Measurements from ENCODE around the gene CLCNKA. TPM values are rescaled to one million over a fixed set of nuclear protein-coding genes. Genes with fewer than 3 reads are reported as not detected.
"Not testable (repeated sequence)": the region's sequence is repeated elsewhere in the genome, so short reads cannot be mapped to it uniquely, and the experiment has no call there.

Gene CLCNKA
- under 0.01 TPM for total RNA-seq

DNA sequence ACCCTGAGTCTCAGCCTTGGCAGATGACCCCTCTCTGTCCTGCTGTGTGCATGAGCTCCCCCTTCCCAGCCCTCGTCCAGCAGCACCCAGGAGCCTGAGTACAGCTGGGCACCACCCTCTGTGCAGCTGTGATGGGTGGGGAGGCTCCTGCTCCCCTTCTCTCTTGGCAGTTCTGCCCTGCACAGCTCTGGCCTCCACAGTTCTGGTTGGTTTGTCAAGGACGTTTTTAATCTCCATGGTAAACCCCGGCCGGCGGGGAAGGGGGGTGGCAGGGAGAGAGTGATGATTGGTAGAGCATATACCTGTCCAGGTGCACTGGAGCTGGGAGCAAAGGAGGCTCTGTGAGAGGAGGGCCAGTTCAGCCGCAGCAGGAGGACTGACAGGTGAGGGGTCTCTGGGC lies at the start of gene CLCNKA:
TSS of gene CLCNKA (plus strand) at position 356 of the 400 bp plus-strand sequence. CDS start 584 bp downstream, outside the sequence.
- no peak within 1 kb of the TSS for H3K4me3 ChIP-seq (ENCODE audit: low read length in 3 of 3)
- H3K9ac ChIP-seq (ENCODE audit: low read depth in 1 of 3, low read length in 3 of 3) = peak within 1 kb of the TSS; percentile 32 to 74 (median 33)
- H3K27ac ChIP-seq (ENCODE audit: low read depth, low read length) = peak within 1 kb of the TSS; percentile 99
- peaks cover 33 to 60% (median 51%) of the 10 kb centered on the region in 3 donors for H3K4me1 ChIP-seq (ENCODE audit: control insufficient read depth in 3 of 3, insufficient read depth in 3 of 3, low read length in 3 of 3)
- H3K36me3 ChIP-seq (ENCODE audit: control insufficient read depth in 3 of 3, insufficient read depth in 3 of 3, low read length in 3 of 3) = peaks cover 0 to 10% (median 4%) of the 10 kb centered on the region in 3 donors
- H3K9me3 ChIP-seq (ENCODE audit: control insufficient read depth in 3 of 3, low read length in 3 of 3) = no peaks in the 10 kb centered on the region
- no peaks in the 10 kb centered on the region for H3K27me3 ChIP-seq (ENCODE audit: control insufficient read depth in 3 of 3, insufficient read depth in 3 of 3, low read length in 3 of 3)

DNA sequence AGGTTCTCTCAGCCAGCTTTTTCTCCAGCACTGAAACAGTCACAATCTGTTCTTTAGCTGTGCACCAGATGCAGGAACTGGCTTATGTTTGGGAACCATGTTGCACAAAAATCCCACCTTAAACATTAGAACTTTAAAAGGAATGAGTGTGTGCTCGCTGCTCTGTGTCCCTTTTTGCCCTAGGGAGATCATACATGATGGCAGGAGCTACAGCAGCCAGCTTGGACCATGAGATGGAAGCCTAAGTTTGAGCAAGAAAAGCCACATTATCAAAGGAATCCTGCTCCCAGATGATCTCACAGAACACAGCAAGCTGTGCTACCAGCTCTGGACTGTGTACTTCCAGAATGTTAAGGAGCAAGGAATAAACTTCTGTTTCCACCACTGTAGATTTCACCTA lies 49.4 kb upstream of the CLCNKA start:
- Histone ChIP-seq H3K4me3 (ENCODE audit: low read length in 3 of 3) (no peak overlapping the region), H3K9ac (ENCODE audit: low read depth in 1 of 3, low read length in 3 of 3) (no peak overlapping the region), H3K4me1 (ENCODE audit: control insufficient read depth in 3 of 3, insufficient read depth in 3 of 3, low read length in 3 of 3) (peaks cover 6 to 15% (median 7%) of the 10 kb centered on the region in 3 donors), H3K9me3 (ENCODE audit: control insufficient read depth in 3 of 3, low read length in 3 of 3) (no peaks in the 10 kb centered on the region), H3K27me3 (ENCODE audit: control insufficient read depth in 3 of 3, insufficient read depth in 3 of 3, low read length in 3 of 3) (no peaks in the 10 kb centered on the region), H3K27ac (ENCODE audit: low read depth, low read length) (no peak overlapping the region), H3K36me3 (ENCODE audit: control insufficient read depth in 3 of 3, insufficient read depth in 3 of 3, low read length in 3 of 3) (peaks cover 15 to 32% (median 18%) of the 10 kb centered on the region in 3 donors)

DNA sequence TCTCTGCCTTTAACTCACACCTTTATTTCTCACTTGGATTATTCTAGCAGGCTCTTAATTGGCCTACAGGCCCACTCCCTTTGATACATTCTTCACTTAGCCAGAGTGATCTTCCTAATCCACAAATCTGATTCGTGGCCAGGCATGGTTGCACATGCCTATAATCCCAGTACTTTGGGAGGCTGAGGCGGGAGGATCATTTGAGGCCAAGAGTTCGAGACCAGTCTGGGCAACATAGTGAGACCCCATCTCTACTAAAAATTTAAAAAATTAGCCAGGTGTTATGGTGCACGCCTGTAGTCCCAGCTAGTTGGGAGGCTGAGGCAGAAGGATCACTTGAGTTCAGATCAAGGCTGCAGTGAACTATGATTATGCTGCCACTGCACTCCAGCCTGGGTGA lies 48.1 kb upstream of the CLCNKA start:
- Histone ChIP-seq H3K4me3 (ENCODE audit: low read length in 3 of 3) (no peak overlapping the region), H3K9ac (ENCODE audit: low read depth in 1 of 3, low read length in 3 of 3) (no peak overlapping the region), H3K36me3 (ENCODE audit: control insufficient read depth in 3 of 3, insufficient read depth in 3 of 3, low read length in 3 of 3) (peaks cover 13 to 24% (median 16%) of the 10 kb centered on the region in 3 donors), H3K4me1 (ENCODE audit: control insufficient read depth in 3 of 3, insufficient read depth in 3 of 3, low read length in 3 of 3) (peaks cover 6 to 15% (median 7%) of the 10 kb centered on the region in 3 donors), H3K9me3 (ENCODE audit: control insufficient read depth in 3 of 3, low read length in 3 of 3) (no peaks in the 10 kb centered on the region), H3K27me3 (ENCODE audit: control insufficient read depth in 3 of 3, insufficient read depth in 3 of 3, low read length in 3 of 3) (no peaks in the 10 kb centered on the region), H3K27ac (ENCODE audit: low read depth, low read length) (no peak overlapping the region)

DNA sequence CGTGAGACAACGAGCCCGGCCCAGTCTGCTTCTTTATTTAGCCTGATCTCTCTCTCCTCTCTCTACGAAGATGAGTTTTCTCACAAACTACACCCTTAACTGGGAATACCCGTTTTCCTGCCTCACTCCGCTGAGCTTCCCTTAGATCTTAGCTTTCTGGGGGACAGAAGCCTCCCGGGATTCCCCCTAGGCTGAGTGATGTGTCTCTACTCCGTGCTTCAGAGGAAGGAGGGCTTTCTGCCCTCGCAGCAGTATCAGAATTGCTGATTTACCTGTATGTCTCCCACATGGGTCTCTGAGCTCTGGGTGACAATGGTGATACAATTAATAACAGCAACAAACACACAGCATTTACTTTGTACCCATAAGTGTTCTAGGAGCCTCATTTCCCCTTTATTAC lies 47.0 kb upstream of the CLCNKA start:
- Histone ChIP-seq H3K27me3 (ENCODE audit: control insufficient read depth in 3 of 3, insufficient read depth in 3 of 3, low read length in 3 of 3) (no peaks in the 10 kb centered on the region), H3K27ac (ENCODE audit: low read depth, low read length) (no peak overlapping the region), H3K9ac (ENCODE audit: low read depth in 1 of 3, low read length in 3 of 3) (peak overlapping the region; percentile 65 to 81 (median 70)), H3K9me3 (ENCODE audit: control insufficient read depth in 3 of 3, low read length in 3 of 3) (no peaks in the 10 kb centered on the region), H3K4me1 (ENCODE audit: control insufficient read depth in 3 of 3, insufficient read depth in 3 of 3, low read length in 3 of 3) (peaks cover 6 to 15% (median 7%) of the 10 kb centered on the region in 3 donors), H3K4me3 (ENCODE audit: low read length in 3 of 3) (peak overlapping the region; percentile 83 to 85 (median 84)), H3K36me3 (ENCODE audit: control insufficient read depth in 3 of 3, insufficient read depth in 3 of 3, low read length in 3 of 3) (peaks cover 10 to 20% (median 13%) of the 10 kb centered on the region in 3 donors)

DNA sequence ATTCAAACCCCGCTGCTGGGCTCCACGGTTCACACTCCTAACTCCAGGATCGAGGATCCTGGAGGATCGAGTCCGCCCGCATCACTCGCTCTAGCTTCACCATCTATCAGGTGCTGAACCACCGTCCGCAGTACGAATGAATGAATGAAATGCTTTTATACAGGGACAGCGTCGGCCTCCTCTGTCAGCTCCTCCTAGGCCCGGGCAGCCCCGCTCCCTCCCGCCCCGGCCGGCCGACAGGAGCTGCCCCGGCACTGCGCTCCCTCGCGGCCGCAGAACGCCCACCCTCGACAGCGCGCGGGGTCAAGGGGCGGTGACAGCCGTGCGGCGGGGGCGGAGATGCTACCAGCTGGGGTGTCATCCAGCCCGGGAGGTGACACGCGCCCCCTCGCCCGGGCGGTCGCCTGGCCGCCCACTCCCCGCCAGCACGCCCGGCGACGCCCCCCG lies 46.5 kb upstream of the CLCNKA start:
- Histone ChIP-seq H3K9me3 (ENCODE audit: control insufficient read depth in 3 of 3, low read length in 3 of 3) (no peaks in the 10 kb centered on the region), H3K27me3 (ENCODE audit: control insufficient read depth in 3 of 3, insufficient read depth in 3 of 3, low read length in 3 of 3) (no peaks in the 10 kb centered on the region)

DNA sequence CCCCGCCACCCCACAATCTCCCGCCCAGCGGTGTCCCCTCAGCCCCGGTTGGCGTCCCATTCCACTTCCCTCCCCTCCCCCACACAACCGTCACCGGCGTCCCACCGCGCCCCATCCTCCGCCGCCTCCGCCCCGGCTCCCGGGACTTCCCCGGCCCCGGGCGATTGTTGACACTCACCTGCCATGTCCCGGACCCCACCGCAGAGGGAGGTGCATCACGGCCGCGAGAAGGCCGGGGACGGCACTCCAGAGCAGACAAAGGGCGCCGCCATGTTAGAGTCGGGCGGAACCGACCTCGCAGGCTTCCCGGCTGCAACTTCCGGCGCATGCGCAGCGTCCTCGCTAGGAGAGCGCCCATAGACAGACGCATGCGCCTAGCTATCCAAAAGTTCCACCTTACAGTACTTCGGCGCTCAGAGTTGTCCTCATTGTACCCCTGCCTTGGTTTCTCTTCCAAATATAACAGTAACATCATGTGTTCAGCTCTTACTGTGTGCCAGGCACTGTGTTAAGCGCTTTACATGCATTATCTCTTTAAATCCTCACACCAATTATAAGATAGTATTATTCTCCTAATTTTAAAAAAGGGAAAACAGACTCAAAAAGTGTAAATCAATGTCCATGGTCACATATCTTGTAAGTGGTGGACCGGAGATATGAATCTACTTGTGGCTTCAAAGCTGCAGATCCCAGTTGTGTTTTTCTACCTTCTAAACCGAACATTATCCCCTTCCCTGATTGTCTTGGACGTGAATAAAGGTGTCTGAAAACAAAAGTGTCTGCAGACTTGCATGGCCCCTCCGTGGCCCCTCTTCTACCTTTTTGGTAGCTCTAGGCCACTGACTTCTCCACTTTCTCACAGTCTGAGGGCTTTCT lies 45.8 kb upstream of the CLCNKA start, which contains the start of gene ZBTB17:
TSS of gene ZBTB17 (minus strand) at position 297 of the 876 bp plus-strand sequence. CDS start 27,606 bp downstream, outside the sequence.
- Histone ChIP-seq H3K36me3 (ENCODE audit: control insufficient read depth in 3 of 3, insufficient read depth in 3 of 3, low read length in 3 of 3) (peaks cover 10 to 19% (median 13%) of the 10 kb centered on the region in 3 donors), H3K9me3 (ENCODE audit: control insufficient read depth in 3 of 3, low read length in 3 of 3) (no peaks in the 10 kb centered on the region), H3K4me3 (ENCODE audit: low read length in 3 of 3) (peak within 1 kb of the TSS; percentile 83 to 85 (median 84)), H3K27ac (ENCODE audit: low read depth, low read length) (peak within 1 kb of the TSS; percentile 74), H3K4me1 (ENCODE audit: control insufficient read depth in 3 of 3, insufficient read depth in 3 of 3, low read length in 3 of 3) (peaks cover 6 to 15% (median 7%) of the 10 kb centered on the region in 3 donors), H3K27me3 (ENCODE audit: control insufficient read depth in 3 of 3, insufficient read depth in 3 of 3, low read length in 3 of 3) (no peaks in the 10 kb centered on the region), H3K9ac (ENCODE audit: low read depth in 1 of 3, low read length in 3 of 3) (peak within 1 kb of the TSS; percentile 70 to 81 (median 81))

More for the DNA sequence above, 46.5 kb upstream of the CLCNKA start:
- Histone ChIP-seq H3K27ac (ENCODE audit: low read depth, low read length) (peak overlapping the region; percentile 74), H3K4me3 (ENCODE audit: low read length in 3 of 3) (peak overlapping the region; percentile 83 to 85 (median 84)), H3K36me3 (ENCODE audit: control insufficient read depth in 3 of 3, insufficient read depth in 3 of 3, low read length in 3 of 3) (peaks cover 10 to 20% (median 13%) of the 10 kb centered on the region in 3 donors), H3K4me1 (ENCODE audit: control insufficient read depth in 3 of 3, insufficient read depth in 3 of 3, low read length in 3 of 3) (peaks cover 6 to 15% (median 7%) of the 10 kb centered on the region in 3 donors), H3K9ac (ENCODE audit: low read depth in 1 of 3, low read length in 3 of 3) (peak overlapping the region; percentile 65 to 81 (median 70))

DNA sequence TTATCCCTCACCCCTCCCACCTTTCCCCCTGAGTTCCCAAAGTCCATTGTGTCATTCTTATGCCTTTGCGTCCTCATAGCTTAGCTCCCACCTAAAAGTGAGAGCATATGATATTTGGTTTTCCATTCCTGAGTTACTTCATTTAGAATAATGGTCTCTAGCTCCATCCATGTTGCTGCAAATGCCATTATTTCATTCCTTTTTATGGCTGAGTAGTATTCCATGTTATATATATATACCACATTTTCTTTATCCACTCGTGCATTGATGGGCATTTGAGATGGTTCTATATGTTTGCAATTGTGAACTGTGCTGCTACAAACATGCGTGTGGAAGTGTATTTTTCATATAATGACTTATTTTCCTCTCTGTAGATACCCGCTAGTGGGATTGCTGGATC lies 43.9 kb upstream of the CLCNKA start:
- not testable (repeated sequence) for H3K4me3 ChIP-seq (ENCODE audit: low read length in 3 of 3); H3K36me3 ChIP-seq (ENCODE audit: control insufficient read depth in 3 of 3, insufficient read depth in 3 of 3, low read length in 3 of 3); H3K27ac ChIP-seq (ENCODE audit: low read depth, low read length); H3K9me3 ChIP-seq (ENCODE audit: control insufficient read depth in 3 of 3, low read length in 3 of 3); H3K9ac ChIP-seq (ENCODE audit: low read depth in 1 of 3, low read length in 3 of 3); H3K27me3 ChIP-seq (ENCODE audit: control insufficient read depth in 3 of 3, insufficient read depth in 3 of 3, low read length in 3 of 3)
- H3K4me1 ChIP-seq (ENCODE audit: control insufficient read depth in 3 of 3, insufficient read depth in 3 of 3, low read length in 3 of 3) = peaks cover 6 to 15% (median 7%) of the 10 kb centered on the region in 3 donors

DNA sequence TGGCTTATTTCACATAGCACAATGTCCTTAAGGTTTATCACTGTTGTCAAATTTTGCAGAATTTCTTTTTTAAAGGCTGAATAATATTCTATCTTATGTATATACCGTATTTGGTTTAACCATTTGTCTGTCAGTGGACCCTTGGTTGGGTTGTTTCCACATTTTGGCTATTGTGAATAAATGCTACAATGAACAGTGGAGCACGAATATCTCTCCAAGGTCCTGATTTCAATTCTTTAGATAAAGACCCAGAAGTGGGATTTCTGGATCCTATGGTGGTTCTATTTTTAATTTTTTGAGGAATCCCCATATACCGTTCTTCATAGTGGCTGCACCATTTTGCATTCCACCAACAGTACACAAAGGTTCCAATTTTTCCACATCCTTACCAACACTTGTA lies 40.2 kb upstream of the CLCNKA start:
- Histone ChIP-seq H3K4me3 (ENCODE audit: low read length in 3 of 3) (no peak overlapping the region), H3K4me1 (ENCODE audit: control insufficient read depth in 3 of 3, insufficient read depth in 3 of 3, low read length in 3 of 3) (no peaks in the 10 kb centered on the region), H3K27me3 (ENCODE audit: control insufficient read depth in 3 of 3, insufficient read depth in 3 of 3, low read length in 3 of 3) (no peaks in the 10 kb centered on the region), H3K27ac (ENCODE audit: low read depth, low read length) (no peak overlapping the region), H3K9ac (ENCODE audit: low read depth in 1 of 3, low read length in 3 of 3) (no peak overlapping the region), H3K9me3 (ENCODE audit: control insufficient read depth in 3 of 3, low read length in 3 of 3) (no peaks in the 10 kb centered on the region), H3K36me3 (ENCODE audit: control insufficient read depth in 3 of 3, insufficient read depth in 3 of 3, low read length in 3 of 3) (no peaks in the 10 kb centered on the region)

DNA sequence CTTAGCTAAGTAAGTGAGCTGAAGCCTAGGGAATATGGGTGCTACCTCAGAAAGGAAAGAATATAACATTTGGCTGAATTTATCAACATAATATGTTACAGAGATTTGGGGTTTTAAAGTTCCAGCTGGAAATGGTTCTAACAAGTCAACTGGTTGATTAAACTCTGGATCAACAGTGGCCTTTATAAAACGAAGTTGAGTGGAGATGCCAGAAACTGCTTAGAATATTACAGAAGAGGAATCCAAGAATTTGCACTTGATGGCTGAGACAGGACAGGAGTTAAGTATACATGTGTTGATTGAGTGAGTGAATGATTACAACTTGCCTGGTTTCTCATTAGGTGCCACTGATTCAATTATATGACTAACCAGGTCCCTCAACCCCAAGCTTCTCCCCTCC lies 38.6 kb upstream of the CLCNKA start:
- Histone ChIP-seq H3K36me3 (ENCODE audit: control insufficient read depth in 3 of 3, insufficient read depth in 3 of 3, low read length in 3 of 3) (no peaks in the 10 kb centered on the region), H3K27ac (ENCODE audit: low read depth, low read length) (no peak overlapping the region)

More for the DNA sequence above, 38.6 kb upstream of the CLCNKA start:
- Histone ChIP-seq H3K4me1 (ENCODE audit: control insufficient read depth in 3 of 3, insufficient read depth in 3 of 3, low read length in 3 of 3) (no peaks in the 10 kb centered on the region), H3K4me3 (ENCODE audit: low read length in 3 of 3) (no peak overlapping the region), H3K27me3 (ENCODE audit: control insufficient read depth in 3 of 3, insufficient read depth in 3 of 3, low read length in 3 of 3) (no peaks in the 10 kb centered on the region), H3K9ac (ENCODE audit: low read depth in 1 of 3, low read length in 3 of 3) (no peak overlapping the region), H3K9me3 (ENCODE audit: control insufficient read depth in 3 of 3, low read length in 3 of 3) (no peaks in the 10 kb centered on the region)

All from skeletal muscle tissue (tissue), 4 donors.